ENCODE data around the gene PCNP.
A peak's percentile ranks its signal among the peaks of the same experiment; 100 is the strongest.

Gene PCNP

GRCh38 chr3:101633186-101633585 is 59.2 kb downstream of the PCNP start:
- in situ Hi-C loops (cut with HindIII; ENCODE audit: low sequenced_read_pairs), result no loop called here
- DNase-seq (ENCODE audit: low read depth), result no peak
- H3K4me3 ChIP-seq (ENCODE audit: low read depth, low read length), result no peak overlapping the region
- TF ChIP-seq, protein P1, sequence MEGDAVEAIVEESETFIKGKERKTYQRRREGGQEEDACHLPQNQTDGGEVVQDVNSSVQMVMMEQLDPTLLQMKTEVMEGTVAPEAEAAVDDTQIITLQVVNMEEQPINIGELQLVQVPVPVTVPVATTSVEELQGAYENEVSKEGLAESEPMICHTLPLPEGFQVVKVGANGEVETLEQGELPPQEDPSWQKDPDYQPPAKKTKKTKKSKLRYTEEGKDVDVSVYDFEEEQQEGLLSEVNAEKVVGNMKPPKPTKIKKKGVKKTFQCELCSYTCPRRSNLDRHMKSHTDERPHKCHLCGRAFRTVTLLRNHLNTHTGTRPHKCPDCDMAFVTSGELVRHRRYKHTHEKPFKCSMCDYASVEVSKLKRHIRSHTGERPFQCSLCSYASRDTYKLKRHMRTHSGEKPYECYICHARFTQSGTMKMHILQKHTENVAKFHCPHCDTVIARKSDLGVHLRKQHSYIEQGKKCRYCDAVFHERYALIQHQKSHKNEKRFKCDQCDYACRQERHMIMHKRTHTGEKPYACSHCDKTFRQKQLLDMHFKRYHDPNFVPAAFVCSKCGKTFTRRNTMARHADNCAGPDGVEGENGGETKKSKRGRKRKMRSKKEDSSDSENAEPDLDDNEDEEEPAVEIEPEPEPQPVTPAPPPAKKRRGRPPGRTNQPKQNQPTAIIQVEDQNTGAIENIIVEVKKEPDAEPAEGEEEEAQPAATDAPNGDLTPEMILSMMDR (IDR thresholded peaks at IDR 0.05; ENCODE audit: low read depth, low read length, missing control alignments), result no peak

GRCh38 chr3:101634591-101635196 is 60.7 kb downstream of the PCNP start:
- H3K4me3 ChIP-seq (ENCODE audit: low read depth, low read length), result no peak overlapping the region
- TF ChIP-seq, protein P1 (IDR thresholded peaks at IDR 0.05; ENCODE audit: low read depth, low read length, missing control alignments), result no peak
- DNase-seq (ENCODE audit: low read depth), result no peak
- in situ Hi-C loops (cut with HindIII; ENCODE audit: low sequenced_read_pairs), result no loop called here

DNA sequence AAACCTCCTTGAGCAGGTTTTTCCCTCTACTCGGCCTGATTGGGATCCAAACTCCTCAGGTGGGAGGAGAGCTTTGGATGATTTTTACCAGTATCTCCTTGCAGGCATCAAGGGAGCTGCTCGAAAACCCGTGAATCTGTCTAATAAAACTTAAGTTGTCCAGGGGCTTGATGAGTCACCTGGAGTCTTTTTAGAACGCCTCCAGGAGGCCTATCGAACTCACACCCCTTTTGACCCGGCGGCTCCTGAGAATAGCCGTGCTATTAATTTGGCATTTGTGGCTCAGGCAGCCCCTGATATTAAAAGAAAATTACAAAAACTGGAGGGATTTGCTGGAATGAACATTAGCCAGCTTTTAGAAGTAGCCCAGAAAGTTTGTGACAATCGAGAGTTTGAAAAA is 61.4 kb downstream of the PCNP start:
- in situ Hi-C loops (cut with HindIII; ENCODE audit: low sequenced_read_pairs), result no loop called here
- no peak overlapping the region for H3K4me3 ChIP-seq (ENCODE audit: low read depth, low read length)
- no peak for DNase-seq (ENCODE audit: low read depth)
- TF ChIP-seq, protein P1 (IDR thresholded peaks at IDR 0.05; ENCODE audit: low read depth, low read length, missing control alignments), result no peak

DNA sequence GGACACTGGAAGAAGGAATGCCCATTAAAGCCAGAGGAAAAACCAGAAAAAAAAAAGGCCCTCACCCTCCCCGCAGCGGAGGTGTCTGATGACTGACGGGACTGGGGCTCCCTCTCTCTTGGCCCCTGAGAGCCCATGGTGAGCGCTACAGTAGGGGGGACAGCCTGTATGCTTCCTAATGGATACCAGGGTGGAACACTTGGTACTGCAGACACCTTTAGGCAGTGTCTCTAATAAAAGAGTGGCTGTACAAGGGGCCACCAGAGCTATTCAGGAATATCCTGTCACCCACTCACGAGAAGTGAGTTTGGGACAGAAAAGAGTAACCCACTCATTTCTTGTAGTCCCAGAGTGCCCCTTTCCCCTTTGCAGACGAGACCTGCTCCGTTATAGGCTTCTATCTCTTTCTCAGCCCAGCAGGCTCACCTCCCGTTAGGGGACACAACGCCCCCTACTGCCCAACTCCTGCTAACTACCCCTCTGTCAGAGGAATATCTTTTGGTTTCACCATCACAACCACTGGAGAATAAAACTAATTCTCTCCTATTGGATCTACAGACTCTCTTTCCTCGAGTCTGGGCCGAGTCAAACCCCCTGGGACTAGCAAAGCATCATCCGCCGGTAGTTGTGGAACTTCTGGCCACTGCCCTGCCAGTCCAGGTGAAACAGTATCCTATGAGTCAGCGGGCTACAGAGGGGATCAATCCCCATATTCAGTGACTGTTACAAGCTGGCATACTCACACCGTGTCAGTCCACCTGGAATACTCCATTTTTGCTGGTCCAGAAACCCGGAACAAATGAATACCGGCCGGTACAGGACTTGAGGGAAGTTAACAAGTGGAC is 62.2 kb downstream of the PCNP start:
- no peak for DNase-seq (ENCODE audit: low read depth)
- in situ Hi-C loops (cut with HindIII; ENCODE audit: low sequenced_read_pairs), result no loop called here
- TF ChIP-seq, protein P1 (IDR thresholded peaks at IDR 0.05; ENCODE audit: low read depth, low read length, missing control alignments), result peak; percentile 57
- no peak overlapping the region for H3K4me3 ChIP-seq (ENCODE audit: low read depth, low read length)

DNA sequence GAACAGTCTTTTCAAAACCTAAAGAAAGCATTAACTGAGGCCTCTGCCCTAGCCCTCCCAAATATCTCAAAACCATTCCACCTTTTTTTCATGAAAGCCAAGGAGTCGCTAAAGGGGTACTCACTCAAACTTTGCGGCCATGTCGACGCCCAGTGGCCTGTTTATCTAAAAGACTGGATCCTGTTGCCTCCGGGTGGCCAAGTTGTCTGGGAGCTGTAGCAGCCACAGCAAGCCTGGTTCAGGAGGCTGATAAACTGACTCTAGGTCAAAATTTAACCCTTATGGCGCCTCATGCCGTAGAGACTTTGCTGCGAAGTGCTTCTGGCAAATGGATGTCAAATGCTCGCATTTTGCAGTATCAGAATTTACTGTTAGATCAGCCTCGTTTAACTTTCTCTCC is 63.5 kb downstream of the PCNP start:
- in situ Hi-C loops (cut with HindIII; ENCODE audit: low sequenced_read_pairs), result no loop called here
- TF ChIP-seq, protein P1 (IDR thresholded peaks at IDR 0.05; ENCODE audit: low read depth, low read length, missing control alignments), result no peak
- DNase-seq (ENCODE audit: low read depth), result no peak
- H3K4me3 ChIP-seq (ENCODE audit: low read depth, low read length), result no peak overlapping the region

DNA sequence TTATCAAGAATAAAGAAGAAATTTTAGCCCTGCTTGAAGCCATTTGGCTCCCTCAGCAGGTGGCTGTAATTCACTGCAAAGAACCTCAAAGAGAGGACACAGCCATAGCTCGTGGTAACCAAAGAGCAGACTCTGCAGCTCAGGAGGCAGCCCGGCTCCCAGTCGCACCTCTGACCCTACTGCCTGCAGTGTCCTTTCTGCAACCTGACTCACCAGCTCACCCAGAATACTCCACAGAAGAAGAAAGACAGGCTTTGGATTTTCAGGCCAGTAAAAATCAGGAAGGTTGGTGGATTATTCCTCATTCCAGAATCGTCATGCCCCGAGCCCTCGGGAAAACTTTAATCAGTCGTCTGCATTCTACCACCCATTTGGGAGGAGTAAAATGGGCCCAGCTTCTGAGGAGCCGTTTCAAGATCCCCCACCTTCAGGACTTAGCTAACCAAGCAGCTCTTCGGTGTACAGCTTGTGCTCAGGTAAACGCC is 64.3 kb downstream of the PCNP start:
- no peak overlapping the region for H3K4me3 ChIP-seq (ENCODE audit: low read depth, low read length)
- DNase-seq (ENCODE audit: low read depth), result no peak
- in situ Hi-C loops (cut with HindIII; ENCODE audit: low sequenced_read_pairs), result no loop called here
- TF ChIP-seq, protein P1 (IDR thresholded peaks at IDR 0.05; ENCODE audit: low read depth, low read length, missing control alignments), result no peak
